Right lobe of liver (tissue), 6 donors: Measurements from ENCODE around the gene ACCSL. TPM values are rescaled to one million over a fixed set of nuclear protein-coding genes. Genes with fewer than 3 reads are reported as not detected.

Experiments used
- ATAC-seq, 4 donors: fragments of 200-7000 bp; cut with Tn5 transposase; one replicate each; pipeline ENCODE4 v1.9.1; 2020; ENCODE audit warnings: mild to moderate bottlenecking in 4 of 4, moderate library complexity in 4 of 4
- DNase-seq, 3 donors: peaks; one replicate each; pipeline ENCODE4 v3.0.0-alpha.2; 2020
- H3K27ac ChIP-seq, 3 donors: fragments of 200-600 bp; one replicate each; pipeline ENCODE4 v1.8.0; 2022
- H3K27me3 ChIP-seq, 2 donors: fragments of 200-600 bp; one replicate each; pipeline ENCODE4 v1.8.0; 2022
- H3K36me3 ChIP-seq, 4 donors: fragments of 200-600 bp; sonication (generic) in 1 of 4; one replicate each; pipeline versions ENCODE4 v1.5.1 to v1.8.0; 2017 to 2022; ENCODE audit warnings: control low read depth in 1 of 4
- H3K4me1 ChIP-seq, 4 donors: fragments of 200-600 bp; sonication (generic) in 1 of 4; one replicate each; pipeline versions ENCODE4 v1.5.1 to v1.8.0; 2017 to 2022; ENCODE audit warnings: control low read depth in 1 of 4
- H3K4me3 ChIP-seq, 3 donors: fragments of 200-600 bp; one replicate each; pipeline ENCODE4 v1.8.0; 2022
- H3K9me3 ChIP-seq, 4 donors: fragments of 200-600 bp; sonication (generic) in 1 of 4; one replicate each; pipeline versions ENCODE4 v1.5.1 to v1.8.0; 2017 to 2022; ENCODE audit warnings: control low read depth in 1 of 4
- POLR2A ChIP-seq: fragments of 450-650 bp; IDR thresholded peaks from one replicate; pipeline ENCODE4 v1.6.1; 2017; ENCODE audit warnings: antibody characterized with exemption, mild to moderate bottlenecking
- WGBS: methylation state at CpG from one replicate; pipeline ENCODE4 v1.1.6; 2018; ENCODE audit warnings: low coverage, low lambda C conversion rate; ENCODE audit not compliant: insufficient coverage; ENCODE audit errors: missing lambda C conversion rate; 5-methylcytosine and 5-hydroxymethylcytosine counted together
- intact Hi-C, 2 donors: fragments of 100-400 bp; cut with DNase I; formaldehyde crosslinking; loops; one replicate each; pipeline versions ENCODE4 v1.11.2 to v1.14.1; 2022
- total RNA-seq, 6 experiments: library from RNA; depleted of rRNA in 2 of 6; stranded (reverse); fragments of >200 nt in 2 of 6; fragmentation: NEBNext Ultra II Directional in 3 of 6; extraction: Animal tissue kit (Norgen Biotek cat#: 25700) in 3 of 6; gene quantifications; one replicate each; pipeline versions ENCODE4 v1.1.0 to v1.2.4, GENCODE V29; 2016 to 2023
- TF ChIP-seq, protein P1 (sequence below), 4 donors: fragments of 200-600 bp in 3 of 4; fragments of 450-650 bp in 1 of 4; IDR thresholded peaks; one replicate each; pipeline versions ENCODE4 v1.5.1 to v1.8.0; 2016 to 2022; ENCODE audit warnings: antibody characterized with exemption in 4 of 4, mild to moderate bottlenecking in 2 of 4
- donor health status: DM: no; HTN: yes; CAD: no.
- donor health status: DM: no; HTN: no; CAD: no.
- donor health status: DM: no; HTN: no; CAD: no.
- donor health status: DM: no; HTN: yes; CAD: no.
- donor health status: DM: no; HTN: yes; CAD: no.

The ACCSL gene
- total RNA-seq, 6 experiments from 2014 or later: not detected

DNA sequence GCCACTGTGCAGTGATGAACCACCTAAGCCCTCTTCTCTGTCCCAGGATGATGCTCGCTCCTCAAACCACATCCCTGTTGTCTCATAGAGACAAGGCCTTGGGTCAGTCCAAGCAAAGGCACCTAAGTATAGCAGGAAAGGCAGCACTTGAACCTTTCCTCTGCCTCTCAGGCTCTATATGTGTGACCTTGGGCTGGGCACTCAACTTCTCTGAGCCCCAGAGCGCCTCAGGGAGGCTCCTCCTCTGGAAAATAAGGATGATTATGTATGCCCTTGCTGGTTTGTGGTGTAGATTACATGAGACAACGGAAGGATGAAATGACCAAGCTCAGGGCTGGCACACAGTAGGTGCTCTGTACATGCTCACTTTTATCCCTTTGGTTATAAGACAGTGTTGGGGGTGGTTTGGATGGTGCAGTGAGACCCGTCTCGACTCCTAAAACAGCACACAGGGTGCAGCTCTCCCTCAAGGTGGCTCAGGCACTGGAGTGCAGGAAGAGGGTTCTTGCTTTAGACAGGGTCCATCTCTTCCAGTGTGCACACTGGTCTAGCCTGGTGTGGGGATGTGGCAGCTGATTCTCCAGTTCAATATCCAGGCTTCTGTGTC, 40.2 kb upstream of the ACCSL start:
- no peak for ATAC-seq
- DNase-seq: peak in 1 of 3 donors; percentile 15
- Histone ChIP-seq H3K27me3 (no peaks in the 10 kb centered on the region), H3K9me3 (no peaks in the 10 kb centered on the region), H3K36me3 (no peaks in the 10 kb centered on the region), H3K27ac (no peak overlapping the region), H3K4me1 (no peaks in the 10 kb centered on the region), H3K4me3 (no peak overlapping the region)
- WGBS: 100% methylated on average over 1 of the region's 5 CpGs
- intact Hi-C loops: no loop called here
- TF ChIP-seq POLR2A: no peak
- TF ChIP-seq, protein P1, sequence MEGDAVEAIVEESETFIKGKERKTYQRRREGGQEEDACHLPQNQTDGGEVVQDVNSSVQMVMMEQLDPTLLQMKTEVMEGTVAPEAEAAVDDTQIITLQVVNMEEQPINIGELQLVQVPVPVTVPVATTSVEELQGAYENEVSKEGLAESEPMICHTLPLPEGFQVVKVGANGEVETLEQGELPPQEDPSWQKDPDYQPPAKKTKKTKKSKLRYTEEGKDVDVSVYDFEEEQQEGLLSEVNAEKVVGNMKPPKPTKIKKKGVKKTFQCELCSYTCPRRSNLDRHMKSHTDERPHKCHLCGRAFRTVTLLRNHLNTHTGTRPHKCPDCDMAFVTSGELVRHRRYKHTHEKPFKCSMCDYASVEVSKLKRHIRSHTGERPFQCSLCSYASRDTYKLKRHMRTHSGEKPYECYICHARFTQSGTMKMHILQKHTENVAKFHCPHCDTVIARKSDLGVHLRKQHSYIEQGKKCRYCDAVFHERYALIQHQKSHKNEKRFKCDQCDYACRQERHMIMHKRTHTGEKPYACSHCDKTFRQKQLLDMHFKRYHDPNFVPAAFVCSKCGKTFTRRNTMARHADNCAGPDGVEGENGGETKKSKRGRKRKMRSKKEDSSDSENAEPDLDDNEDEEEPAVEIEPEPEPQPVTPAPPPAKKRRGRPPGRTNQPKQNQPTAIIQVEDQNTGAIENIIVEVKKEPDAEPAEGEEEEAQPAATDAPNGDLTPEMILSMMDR (IDR thresholded peaks at IDR 0.05): no peak

DNA sequence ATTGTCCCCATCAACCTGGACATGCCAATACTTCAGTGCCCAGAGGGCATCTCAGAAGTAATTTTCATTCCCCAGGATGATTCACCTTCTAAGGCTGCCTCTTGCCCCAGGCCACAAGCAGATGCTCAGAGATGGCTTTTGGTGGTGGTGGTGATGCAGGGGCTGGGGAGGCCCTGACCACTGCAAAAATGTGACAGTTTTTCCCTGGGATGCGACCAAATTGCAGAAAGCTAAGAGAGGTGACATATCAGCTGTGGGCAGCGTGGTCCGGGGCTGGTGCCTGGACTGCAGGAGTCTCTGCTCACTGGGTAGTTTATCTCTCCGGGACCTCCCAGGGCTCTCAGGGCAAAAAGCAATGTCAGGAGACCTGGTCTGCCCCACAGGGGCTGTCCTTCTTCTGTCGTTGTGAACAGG, 39.7 kb upstream of the ACCSL start:
- H3K27ac ChIP-seq: no peak overlapping the region
- TF ChIP-seq, protein P1 (IDR thresholded peaks at IDR 0.05): no peak
- intact Hi-C loops: no loop called here
- DNase-seq (peak in 1 of 3 donors; percentile 10), ATAC-seq (no peak)
- H3K4me1 ChIP-seq: no peaks in the 10 kb centered on the region
- H3K36me3 ChIP-seq: no peaks in the 10 kb centered on the region
- no peaks in the 10 kb centered on the region for H3K27me3 ChIP-seq
- 50% methylated on average over 1 of the region's 5 CpGs for WGBS
- H3K4me3 ChIP-seq: no peak overlapping the region
- H3K9me3 ChIP-seq: no peaks in the 10 kb centered on the region

DNA sequence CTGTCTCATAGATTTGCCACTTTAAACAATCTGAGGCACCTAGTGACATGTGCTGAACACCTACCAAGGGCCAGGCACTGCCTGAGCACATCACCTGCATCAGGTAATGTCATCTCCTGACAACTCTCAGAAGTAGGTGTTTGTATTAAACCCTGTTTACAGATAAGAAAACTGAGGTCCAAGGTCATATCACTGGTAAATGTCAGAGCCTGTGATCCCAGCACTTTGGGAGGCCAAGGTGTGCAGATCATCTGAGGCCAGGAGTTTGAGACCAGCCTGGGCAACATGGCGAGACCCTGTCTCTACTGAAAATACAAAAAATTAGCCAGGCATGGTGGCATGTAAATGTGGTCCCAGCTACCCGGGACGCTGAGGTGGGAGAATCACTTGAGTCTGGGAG, 39.1 kb upstream of the ACCSL start:
- intact Hi-C loops: no loop called here
- Histone ChIP-seq H3K9me3 (no peaks in the 10 kb centered on the region), H3K36me3 (no peaks in the 10 kb centered on the region), H3K27me3 (no peaks in the 10 kb centered on the region), H3K4me1 (no peaks in the 10 kb centered on the region), H3K4me3 (no peak overlapping the region), H3K27ac (no peak overlapping the region)
- ATAC-seq: no peak
- no CpG with 5 or more reads among the region's 3 CpGs for WGBS
- DNase-seq: no peak
- TF ChIP-seq, protein P1 (IDR thresholded peaks at IDR 0.05): no peak
- TF ChIP-seq POLR2A: no peak

DNA sequence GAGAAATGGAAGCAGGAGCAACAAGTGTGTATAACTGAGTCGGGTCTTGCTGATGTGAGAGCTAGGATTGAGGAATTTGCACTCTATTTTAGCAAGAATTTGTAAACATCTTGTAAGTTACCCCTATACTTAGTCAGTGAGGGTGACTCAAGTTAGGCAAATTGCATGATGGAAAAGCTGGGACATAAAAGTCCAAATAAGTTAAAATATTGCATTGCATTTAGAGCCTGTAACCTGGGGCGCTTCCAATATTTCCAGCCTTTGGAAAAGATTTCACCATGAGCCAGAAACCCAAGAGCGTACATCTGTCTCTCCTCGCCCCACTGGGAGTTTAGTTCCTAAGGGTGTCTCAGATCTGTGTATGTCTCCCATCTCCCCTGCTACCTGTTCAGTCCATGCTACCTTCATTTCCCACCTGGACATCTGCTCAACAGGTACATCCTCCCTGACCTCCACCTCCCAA, 37.0 kb upstream of the ACCSL start:
- no peak for TF ChIP-seq POLR2A
- TF ChIP-seq, protein P1 (IDR thresholded peaks at IDR 0.05): no peak
- WGBS: 56% methylated on average over 2 of the region's 4 CpGs
- H3K27me3 ChIP-seq: no peaks in the 10 kb centered on the region
- intact Hi-C loops: no loop called here
- DNase-seq (peak in 1 of 3 donors; percentile 20), ATAC-seq (no peak)
- no peaks in the 10 kb centered on the region for H3K9me3 ChIP-seq
- no peaks in the 10 kb centered on the region for H3K4me1 ChIP-seq
- H3K36me3 ChIP-seq: no peaks in the 10 kb centered on the region
- no peak overlapping the region for H3K4me3 ChIP-seq
- no peak overlapping the region for H3K27ac ChIP-seq
